Iris pigment epithelial cell (primary cell): ENCODE results near the gene TTC21A.
"Not testable (repeated sequence)": the region's sequence is repeated elsewhere in the genome, so short reads cannot be mapped to it uniquely, and the experiment has no call there.

Experiments
- DNase-seq: peaks from one replicate; pipeline ENCODE4 v3.0.0-alpha.2; 2011; ENCODE audit warnings: low read depth

The TTC21A gene, protein sequence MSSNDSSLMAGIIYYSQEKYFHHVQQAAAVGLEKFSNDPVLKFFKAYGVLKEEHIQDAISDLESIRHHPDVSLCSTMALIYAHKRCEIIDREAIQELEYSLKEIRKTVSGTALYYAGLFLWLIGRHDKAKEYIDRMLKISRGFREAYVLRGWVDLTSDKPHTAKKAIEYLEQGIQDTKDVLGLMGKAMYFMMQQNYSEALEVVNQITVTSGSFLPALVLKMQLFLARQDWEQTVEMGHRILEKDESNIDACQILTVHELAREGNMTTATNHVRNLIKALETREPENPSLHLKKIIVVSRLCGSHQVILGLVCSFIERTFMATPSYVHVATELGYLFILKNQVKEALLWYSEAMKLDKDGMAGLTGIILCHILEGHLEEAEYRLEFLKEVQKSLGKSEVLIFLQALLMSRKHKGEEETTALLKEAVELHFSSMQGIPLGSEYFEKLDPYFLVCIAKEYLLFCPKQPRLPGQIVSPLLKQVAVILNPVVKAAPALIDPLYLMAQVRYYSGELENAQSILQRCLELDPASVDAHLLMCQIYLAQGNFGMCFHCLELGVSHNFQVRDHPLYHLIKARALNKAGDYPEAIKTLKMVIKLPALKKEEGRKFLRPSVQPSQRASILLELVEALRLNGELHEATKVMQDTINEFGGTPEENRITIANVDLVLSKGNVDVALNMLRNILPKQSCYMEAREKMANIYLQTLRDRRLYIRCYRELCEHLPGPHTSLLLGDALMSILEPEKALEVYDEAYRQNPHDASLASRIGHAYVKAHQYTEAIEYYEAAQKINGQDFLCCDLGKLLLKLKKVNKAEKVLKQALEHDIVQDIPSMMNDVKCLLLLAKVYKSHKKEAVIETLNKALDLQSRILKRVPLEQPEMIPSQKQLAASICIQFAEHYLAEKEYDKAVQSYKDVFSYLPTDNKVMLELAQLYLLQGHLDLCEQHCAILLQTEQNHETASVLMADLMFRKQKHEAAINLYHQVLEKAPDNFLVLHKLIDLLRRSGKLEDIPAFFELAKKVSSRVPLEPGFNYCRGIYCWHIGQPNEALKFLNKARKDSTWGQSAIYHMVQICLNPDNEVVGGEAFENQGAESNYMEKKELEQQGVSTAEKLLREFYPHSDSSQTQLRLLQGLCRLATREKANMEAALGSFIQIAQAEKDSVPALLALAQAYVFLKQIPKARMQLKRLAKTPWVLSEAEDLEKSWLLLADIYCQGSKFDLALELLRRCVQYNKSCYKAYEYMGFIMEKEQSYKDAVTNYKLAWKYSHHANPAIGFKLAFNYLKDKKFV (N-terminal part only)

DNA sequence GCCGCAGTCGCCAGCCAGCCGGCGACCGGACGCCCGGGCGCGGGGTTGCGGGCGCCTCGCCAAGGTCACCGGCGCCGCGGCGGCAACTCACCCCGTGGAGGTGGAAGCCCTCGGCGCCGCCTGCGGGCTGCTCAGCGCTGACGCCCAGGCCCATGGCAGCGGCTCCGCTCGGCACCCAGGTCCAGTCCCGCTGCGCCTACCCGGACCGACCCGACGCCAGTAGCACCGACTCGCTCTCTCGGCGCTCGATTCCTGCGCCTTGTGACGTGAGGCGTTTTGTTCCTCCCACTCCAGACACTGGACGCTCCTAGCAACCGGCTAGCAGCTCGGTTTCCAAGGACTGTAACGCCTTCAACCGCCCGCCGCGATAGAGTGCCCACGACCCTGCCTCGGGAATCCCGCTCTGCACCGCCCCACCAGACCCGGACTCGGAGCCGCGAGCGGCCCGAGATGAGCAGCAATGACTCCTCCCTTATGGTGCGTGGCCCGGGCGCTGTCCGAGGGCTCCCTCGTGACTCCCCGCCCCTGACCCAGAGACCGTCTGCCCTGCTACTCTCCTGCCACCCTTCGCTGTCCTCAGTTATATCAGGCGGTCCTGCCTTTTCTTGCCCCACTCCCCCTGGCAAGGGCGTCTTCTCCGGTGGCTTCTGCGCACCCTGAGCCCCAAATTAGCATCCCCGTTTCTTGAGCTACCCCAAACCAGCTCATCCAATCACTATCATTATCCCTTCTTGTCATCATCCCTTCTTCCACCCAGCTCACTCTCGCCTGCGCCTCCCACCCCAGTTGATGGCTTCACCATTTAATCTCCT is at the start of gene TTC21A, which contains the start of gene GORASP1:
Gene TTC21A, plus strand, starts transcription at position 293 of the 812 bp plus-strand sequence. Its CDS starts 158 bp downstream, at position 451.
Gene GORASP1, minus strand, starts transcription at position 240 of the 812 bp plus-strand sequence. Its CDS starts 86 bp downstream, at position 154.
- peak; percentile 90 for DNase-seq

DNA sequence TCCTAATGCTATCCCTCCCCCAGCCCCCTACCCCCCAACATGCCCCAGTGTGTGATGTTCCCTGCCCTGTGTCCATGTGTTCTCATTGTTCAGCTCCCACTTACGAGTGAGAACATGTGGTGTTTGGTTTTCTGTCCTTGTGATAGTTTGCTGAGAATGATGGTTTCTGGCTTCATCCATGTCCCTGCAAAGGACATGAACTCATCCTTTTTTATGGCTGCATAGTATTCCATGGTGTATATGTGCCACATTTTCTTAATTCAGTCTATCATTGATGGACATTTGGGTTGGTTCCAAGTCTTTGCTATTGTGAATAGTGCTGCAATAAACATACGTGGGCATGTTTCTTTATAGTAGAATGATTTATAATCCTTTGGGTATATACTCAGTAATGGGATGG is 46.3 kb upstream of the TTC21A start:
- not testable (repeated sequence) for DNase-seq

DNA sequence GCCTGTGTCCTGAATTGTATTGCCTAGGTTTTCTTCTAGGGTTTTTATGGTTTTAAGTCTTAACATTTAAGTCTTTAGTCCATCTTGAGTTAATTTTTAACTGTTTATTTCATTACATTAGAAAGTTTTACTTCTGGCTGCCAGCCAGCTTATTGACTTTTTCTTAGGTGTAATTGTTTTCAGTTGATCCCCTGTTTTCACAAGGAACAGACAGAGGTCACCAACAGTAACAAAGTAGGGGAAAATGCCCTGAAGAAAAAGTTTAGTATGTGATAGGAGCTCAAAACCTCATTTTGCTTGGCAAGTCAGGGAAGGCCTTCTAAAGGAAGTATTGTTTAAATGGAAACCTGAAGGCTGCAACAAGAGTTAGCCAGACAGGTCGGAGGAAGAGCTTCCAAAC is 45.3 kb upstream of the TTC21A start:
- DNase-seq: no peak

DNA sequence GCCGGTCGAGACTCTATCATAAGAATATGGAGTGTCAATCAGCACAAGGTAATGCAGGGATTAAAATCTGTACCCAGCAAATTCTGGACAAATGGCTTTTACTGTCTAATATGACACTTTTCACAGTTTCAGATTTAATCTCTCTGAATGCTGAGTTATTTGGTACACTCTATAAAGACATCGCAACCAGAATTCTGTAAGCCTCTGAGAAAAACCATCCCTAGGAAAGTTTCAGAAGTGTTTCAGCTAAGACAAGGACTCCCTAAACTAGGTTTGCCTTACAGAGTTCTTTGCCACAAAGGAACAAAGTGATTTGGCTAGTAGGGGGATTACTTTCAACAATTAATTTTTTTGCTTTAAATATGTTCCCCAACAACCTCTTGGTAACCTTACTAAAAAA is 44.3 kb upstream of the TTC21A start:
- DNase-seq: no peak

DNA sequence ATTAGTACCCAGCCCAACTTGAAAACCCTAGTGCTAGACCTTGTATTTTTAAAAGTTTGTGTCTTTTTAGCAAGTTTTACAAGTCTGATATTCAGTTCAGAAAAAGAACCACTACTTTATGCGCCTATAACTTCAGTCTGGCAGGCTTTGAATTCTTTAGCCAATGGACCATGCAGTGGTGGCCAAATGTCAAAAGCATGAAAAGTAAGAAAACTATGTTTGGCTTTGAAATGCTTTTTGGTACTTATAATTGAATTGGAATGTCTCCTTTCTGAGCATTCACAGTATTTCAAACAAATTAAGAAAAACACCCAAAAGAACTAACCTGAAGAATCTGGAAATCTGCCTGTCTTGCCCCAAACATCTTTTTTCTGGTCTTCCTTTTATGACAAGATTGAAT is 42.8 kb upstream of the TTC21A start:
- peak; percentile 63 for DNase-seq

DNA sequence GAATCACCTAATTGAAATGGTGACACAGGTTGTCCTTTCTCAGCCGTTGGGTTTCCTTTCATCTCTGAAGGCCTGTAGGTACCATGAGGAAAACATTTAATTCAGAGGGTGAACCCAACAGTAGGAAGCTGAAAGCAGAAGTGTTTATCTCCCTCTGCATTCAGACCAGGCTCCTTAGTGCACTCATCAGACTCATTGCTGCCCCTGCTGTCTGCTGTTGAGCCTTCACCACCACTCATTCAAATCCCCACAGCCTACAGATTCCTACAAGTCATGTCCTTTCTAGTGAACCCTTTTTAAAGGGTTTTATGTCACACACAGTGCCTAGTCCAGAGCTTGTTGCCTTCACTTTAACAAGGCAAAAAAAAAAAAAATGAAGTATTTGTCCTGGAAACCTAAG is 42.3 kb upstream of the TTC21A start:
- DNase-seq: peak; percentile 70

DNA sequence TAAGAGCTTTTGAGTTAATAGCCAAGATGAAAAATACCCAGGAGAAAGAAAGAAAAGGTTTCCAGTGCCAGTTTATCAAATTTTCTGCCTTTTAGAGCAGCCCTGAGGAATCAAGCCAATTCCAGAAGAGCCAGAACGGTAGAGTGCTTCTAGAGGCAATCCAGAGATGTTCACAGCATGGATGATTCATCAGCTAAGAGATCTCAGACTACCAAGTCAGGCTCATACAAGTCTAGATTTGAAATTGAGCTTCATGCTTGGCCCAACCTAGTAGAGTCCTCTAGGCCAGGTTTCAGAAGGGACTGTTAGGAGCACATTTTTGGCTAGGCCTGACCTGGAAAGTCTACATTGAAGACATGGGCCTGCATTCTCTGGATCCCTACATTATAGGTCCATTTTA is 40.2 kb upstream of the TTC21A start:
- peak; percentile 40 for DNase-seq

DNA sequence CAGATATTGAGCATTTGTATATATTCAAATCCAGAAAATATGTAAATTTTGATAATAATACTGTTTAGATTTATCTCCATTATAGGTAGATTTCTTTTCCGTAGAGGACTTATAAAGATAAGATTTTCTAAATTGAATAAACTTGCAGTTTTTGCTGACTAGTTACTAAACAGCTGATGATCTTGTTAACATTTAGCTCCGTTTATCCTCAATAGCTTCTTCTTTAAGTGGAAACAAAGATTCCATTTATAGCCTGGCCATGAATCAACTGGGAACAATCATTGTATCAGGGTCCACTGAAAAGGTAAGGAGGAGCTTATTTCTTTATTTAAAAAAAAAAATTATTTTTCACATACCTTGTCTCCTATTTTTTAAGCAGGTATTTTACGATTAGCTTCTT is 38.9 kb upstream of the TTC21A start:
- DNase-seq: no peak

DNA sequence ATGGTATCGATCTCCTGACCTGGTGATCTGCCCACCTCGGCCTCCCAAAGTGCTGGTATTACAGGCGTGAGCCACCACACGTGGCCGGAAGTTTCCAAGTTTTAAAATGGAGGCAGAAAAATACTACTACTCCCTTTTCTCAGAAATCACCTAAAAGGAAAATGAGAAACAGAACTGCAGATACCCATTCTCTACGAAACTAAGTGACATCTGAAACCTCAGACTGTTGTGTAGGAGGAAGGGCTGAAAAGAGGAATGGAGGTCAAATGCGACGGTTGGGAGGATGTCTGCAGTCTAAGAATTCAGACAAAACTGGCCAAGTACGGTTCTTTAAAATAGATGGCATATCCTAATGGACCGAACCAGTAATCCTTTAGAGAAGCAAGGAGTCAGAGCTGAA is 31.6 kb upstream of the TTC21A start:
- DNase-seq: no peak

DNA sequence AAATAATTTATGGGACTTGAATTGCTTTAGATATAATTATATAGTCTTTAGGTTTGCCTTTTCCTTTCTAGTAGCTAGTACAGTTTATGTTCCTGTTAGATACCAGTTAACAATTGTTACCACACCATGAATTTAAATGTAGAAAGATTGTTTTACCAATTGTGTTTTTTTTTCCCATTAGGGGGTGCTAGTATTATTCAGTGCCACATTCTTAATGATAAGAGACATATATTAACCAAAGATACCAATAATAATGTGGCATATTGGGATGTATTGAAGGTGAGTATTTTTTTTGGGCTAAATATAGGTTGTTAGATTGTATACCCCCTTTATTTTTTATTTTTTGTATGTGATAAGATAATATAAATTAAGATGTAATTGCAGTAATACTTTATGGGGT is 27.9 kb upstream of the TTC21A start:
- DNase-seq: no peak

DNA sequence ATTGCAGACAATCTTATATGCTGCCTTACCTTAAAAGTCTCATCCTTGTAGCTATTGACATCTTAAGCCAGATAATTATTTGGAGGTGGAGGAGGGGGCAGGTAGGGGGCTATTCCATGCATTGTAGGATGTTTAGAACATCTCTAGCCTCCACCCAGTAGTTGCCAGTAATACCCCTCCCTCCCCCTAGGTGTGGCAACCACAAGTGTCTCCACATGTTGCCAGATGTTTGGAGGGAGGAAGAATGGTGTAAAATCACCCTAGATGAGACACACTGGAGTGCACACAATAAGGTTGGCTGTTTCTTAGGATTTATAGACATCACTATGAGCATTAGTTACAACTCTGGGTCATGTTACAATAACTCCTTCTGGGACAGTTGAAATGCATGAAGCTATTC is 27.5 kb upstream of the TTC21A start:
- no peak for DNase-seq

DNA sequence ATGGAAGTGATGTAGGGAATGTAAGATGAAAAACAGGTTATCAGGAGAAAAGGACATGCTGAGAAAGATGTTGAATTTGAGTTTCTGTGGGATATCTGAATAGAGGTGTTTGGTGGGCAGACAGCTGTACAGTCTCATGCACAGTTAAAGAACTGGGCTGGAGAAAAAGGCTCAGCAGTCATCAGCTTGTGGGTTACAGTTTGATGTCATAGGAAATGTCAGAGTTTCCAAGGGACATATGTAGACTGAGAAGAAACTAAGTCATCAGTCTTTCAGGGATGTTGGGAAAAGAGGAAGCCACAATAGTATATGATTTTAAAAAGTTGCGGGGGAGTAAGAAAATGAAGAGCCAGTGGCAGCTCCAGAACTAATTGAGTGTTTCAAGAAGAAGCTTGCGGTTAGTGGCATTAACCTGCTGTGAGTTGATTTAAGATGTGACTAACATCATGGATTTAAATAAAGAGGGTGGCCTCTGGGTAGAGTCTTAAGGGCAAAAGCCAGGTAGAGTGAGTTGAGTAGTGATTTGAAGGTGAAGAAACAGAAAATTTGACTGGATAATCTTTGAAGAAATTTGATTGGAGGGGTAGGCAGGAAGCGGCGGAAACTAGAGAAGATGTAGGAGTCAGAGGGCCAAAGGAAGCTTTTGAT is 24.7 kb upstream of the TTC21A start:
- no peak for DNase-seq

DNA sequence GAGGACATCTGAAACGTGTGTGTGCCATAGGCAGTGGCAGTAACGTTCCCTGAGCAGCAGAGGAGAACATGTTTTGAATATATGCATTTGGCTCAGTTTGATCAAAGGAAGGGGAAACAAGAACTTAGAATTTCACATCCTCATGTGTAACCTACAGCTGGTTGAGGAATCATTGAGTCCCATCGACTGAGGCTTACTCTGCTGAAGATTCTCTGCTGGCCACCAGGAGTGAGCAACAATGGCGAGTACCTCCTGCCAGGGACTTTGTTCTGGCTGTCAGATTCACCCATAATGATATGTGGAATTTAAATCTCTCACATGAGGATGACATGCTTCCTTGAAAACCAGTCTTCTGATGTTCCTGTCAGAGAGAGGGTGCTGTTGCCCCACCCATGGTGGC is 21.3 kb upstream of the TTC21A start:
- no peak for DNase-seq

DNA sequence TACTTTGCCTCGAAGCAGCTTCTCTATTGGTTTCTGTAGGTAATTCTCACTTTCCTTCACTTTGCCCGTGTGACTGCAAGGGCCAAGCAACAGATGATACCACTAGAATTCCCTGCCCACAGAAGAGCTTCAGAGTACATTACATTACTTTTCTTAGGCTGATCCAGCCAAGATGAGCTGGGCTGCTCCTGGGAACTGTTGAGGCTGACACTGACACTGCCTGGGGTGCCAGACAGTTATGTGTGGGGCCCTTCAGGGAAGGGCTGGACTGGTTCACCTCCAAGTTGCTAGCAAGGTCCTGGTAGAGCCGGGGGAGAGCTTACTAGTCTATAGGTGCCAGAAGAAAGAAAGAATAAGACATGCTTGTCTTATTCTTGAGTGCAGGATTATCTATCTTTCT is 19.0 kb upstream of the TTC21A start:
- DNase-seq: peak; percentile 8

DNA sequence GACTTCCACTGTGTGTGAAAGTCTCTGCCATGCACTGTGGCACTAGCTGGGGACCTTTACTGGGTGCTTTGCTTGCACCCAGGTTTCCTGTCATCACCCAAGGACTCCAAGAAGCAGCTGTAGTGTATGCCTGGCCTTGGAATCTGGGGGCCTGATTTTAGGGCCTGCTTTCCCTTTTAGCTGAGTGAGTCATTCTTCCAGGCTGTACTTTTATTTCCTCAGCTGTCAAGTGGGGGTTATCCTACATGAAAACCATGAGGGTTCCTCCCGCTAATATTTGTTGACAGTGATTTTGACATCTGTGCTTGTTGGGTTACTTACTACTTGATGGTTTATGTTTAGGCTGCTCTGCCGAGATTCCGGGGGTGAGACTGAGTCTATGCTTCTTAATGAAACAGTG is 18.6 kb upstream of the TTC21A start:
- DNase-seq: peak; percentile 60

DNA sequence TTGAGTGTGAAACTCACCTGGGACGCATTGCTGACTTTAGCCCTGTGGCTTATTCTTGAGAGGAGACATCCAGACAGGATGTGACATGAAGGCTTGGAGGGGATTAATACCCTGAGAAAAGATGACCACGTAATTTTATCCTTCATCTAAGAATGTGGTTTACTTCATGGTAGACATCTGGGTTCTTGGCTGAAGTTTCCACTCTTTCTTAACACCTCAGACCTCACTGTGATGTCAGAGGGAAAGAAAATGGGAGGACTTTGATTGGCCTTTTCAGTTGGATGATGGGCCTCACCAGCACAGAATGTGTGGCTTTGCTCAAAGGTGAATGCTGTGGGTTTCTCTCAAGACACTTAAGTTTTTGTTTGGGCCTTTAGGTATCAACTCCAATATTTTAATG is 16.6 kb upstream of the TTC21A start:
- peak; percentile 74 for DNase-seq

DNA sequence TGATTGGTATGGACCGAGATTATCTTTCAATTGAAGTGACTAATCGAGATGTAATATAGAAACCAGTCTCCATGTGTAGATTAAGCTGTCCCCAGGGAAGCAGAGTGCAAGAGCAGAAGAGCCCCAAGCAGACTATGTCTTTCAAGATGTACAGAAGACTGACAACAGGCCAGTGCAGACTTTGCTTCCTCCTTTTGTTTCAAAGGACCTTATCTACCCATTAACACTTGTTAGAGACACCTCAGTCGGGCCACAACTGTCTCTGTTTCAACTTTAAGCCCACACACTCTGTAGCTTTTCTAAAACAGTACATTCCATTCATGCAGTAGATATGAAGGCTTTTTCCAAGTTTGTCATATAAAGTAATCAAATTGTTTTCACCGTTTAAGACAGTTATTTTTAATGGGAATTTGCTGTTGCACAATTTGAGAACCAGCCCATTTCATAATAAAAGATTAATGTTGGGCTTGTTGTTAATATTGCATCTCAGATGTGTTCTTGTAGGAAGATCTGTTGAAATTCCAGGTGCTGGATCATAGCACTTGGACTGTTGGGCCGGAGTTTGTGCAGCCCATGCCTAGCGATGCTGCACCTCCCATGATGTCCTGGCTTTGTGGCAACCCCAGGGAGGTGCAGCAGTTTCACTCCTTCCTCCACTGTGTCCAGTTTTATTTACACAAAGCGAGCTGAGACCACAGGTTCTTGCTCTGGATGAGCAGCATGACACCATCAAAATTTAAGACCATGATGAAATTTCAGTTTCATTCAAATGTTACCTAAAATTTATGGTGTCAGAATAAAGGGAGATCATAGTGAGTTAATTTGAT is 12.4 kb upstream of the TTC21A start:
- DNase-seq: no peak

DNA sequence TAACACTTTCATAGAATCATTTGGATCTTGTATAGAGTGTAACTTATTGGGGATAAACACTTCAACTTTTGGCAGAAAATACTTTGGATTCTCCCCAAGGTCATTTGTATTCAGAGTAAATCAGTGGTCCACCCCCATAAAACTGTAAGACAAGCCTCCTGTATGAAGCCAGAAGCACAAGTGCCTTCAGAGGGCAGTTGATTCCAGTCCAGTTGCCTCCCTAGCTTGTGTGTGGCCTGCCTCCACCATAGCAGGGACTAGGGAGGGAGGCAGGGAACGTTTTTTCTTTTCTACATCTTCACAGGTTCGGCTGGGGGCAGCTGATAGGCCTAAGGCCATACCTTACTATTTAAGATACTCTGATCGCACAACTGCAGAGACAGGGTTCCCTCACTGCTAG is 11.7 kb upstream of the TTC21A start:
- no peak for DNase-seq

DNA sequence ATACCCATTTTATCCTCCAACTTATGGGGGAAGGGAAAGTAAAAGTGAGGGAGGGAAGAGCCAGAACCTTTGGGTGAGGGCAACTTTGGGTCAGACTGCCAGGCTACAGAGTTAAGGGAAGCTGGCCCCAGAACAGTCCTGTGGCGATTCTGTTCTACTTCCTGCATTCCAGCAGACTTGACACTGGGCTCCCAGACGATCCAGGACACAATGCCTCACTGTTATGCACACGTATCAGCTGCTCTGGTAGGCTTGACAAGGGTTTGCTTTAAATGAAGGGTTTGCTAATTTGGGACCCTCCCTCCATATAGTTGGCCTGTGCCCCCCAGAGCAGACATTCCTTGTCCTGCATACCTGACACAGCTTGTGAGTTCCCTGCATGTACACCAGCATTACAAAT is 10.7 kb upstream of the TTC21A start:
- DNase-seq: peak; percentile 40
